Measurements from ENCODE around the gene GRIK4.

GRIK4 gene

GRCh38 chr11:120514541-120515121 lies 3.1 kb downstream of the GRIK4 start:
- Mint-ChIP-seq H3K4me3 (no peak overlapping the region), H3K9me3 (no peaks in the 10 kb centered on the region), H3K36me3 (no peaks in the 10 kb centered on the region), H3K27me3 (peaks cover 60 to 70% of the 10 kb centered on the region in 2 donors), H3K4me1 (peaks cover 5 to 9% of the 10 kb centered on the region in 2 donors), H3K27ac (no peak overlapping the region)
- no peak for DNase-seq
- ATAC-seq (replicated peaks) = no peak

- no peak overlapping the region for H3K27ac Mint-ChIP-seq
- H3K4me1 Mint-ChIP-seq = peaks cover 5 to 9% of the 10 kb centered on the region in 2 donors
- ATAC-seq (replicated peaks) (no peak), DNase-seq (no peak)
- H3K4me3 Mint-ChIP-seq = no peak overlapping the region
- no peaks in the 10 kb centered on the region for H3K9me3 Mint-ChIP-seq
- H3K27me3 Mint-ChIP-seq = peaks cover 59 to 70% of the 10 kb centered on the region in 2 donors
- no peaks in the 10 kb centered on the region for H3K36me3 Mint-ChIP-seq
These were observed 3.7 kb downstream of the GRIK4 start for GRCh38 chr11:120515186-120515723.

GRCh38 chr11:120516461-120517389 lies 5.2 kb downstream of the GRIK4 start:
- Mint-ChIP-seq H3K36me3 (no peaks in the 10 kb centered on the region), H3K4me1 (peaks cover 0 to 3% of the 10 kb centered on the region in 2 donors), H3K4me3 (no peak overlapping the region), H3K9me3 (no peaks in the 10 kb centered on the region), H3K27ac (no peak overlapping the region), H3K27me3 (peaks cover 52 to 65% of the 10 kb centered on the region in 2 donors)
- no peak for DNase-seq
- ATAC-seq (replicated peaks) = no peak

- Mint-ChIP-seq H3K27me3 (peaks cover 55 to 64% of the 10 kb centered on the region in 2 donors), H3K4me3 (no peak overlapping the region), H3K27ac (no peak overlapping the region), H3K36me3 (no peaks in the 10 kb centered on the region), H3K4me1 (peaks cover 0 to 3% of the 10 kb centered on the region in 2 donors), H3K9me3 (no peaks in the 10 kb centered on the region)
- ATAC-seq (replicated peaks) (no peak), DNase-seq (no peak)
These were observed 5.8 kb downstream of the GRIK4 start for GRCh38 chr11:120517390-120517761.

GRCh38 chr11:120517801-120518291 lies 6.3 kb downstream of the GRIK4 start:
- no peak for ATAC-seq (replicated peaks)
- no peak for DNase-seq
- Mint-ChIP-seq H3K27me3 (peaks cover 50 to 64% of the 10 kb centered on the region in 2 donors), H3K4me3 (no peak overlapping the region), H3K27ac (no peak overlapping the region), H3K9me3 (no peaks in the 10 kb centered on the region), H3K36me3 (no peaks in the 10 kb centered on the region), H3K4me1 (peaks cover 0 to 3% of the 10 kb centered on the region in 2 donors)

- peaks cover 51 to 64% of the 10 kb centered on the region in 2 donors for H3K27me3 Mint-ChIP-seq
- ATAC-seq (replicated peaks) (no peak), DNase-seq (no peak)
- H3K9me3 Mint-ChIP-seq = no peaks in the 10 kb centered on the region
- H3K27ac Mint-ChIP-seq = no peak overlapping the region
- H3K4me1 Mint-ChIP-seq = peaks cover 0 to 3% of the 10 kb centered on the region in 2 donors
- H3K36me3 Mint-ChIP-seq = no peaks in the 10 kb centered on the region
- no peak overlapping the region for H3K4me3 Mint-ChIP-seq
These were observed 6.8 kb downstream of the GRIK4 start for GRCh38 chr11:120518356-120518755.

GRCh38 chr11:120519474-120519873 lies 7.9 kb downstream of the GRIK4 start:
- H3K27ac Mint-ChIP-seq = no peak overlapping the region
- peaks cover 48 to 62% of the 10 kb centered on the region in 2 donors for H3K27me3 Mint-ChIP-seq
- H3K9me3 Mint-ChIP-seq = no peaks in the 10 kb centered on the region
- H3K36me3 Mint-ChIP-seq = no peaks in the 10 kb centered on the region
- no peak overlapping the region for H3K4me3 Mint-ChIP-seq
- no peak for DNase-seq
- no peak for ATAC-seq (replicated peaks)
- H3K4me1 Mint-ChIP-seq = peaks cover 0 to 3% of the 10 kb centered on the region in 2 donors

- no peak for DNase-seq
- H3K9me3 Mint-ChIP-seq = no peaks in the 10 kb centered on the region
- ATAC-seq (replicated peaks) = no peak
- H3K4me1 Mint-ChIP-seq = peaks cover 0 to 5% of the 10 kb centered on the region in 2 donors
- H3K4me3 Mint-ChIP-seq = no peak overlapping the region
- H3K27ac Mint-ChIP-seq = no peak overlapping the region
- peaks cover 48 to 62% of the 10 kb centered on the region in 2 donors for H3K27me3 Mint-ChIP-seq
- no peaks in the 10 kb centered on the region for H3K36me3 Mint-ChIP-seq
These were observed 8.7 kb downstream of the GRIK4 start for GRCh38 chr11:120520091-120520822.

- H3K27ac Mint-ChIP-seq = no peak overlapping the region
- H3K9me3 Mint-ChIP-seq = no peaks in the 10 kb centered on the region
- H3K36me3 Mint-ChIP-seq = no peaks in the 10 kb centered on the region
- ATAC-seq (replicated peaks) (no peak), DNase-seq (no peak)
- H3K4me3 Mint-ChIP-seq = no peak overlapping the region
- peaks cover 44 to 58% of the 10 kb centered on the region in 2 donors for H3K27me3 Mint-ChIP-seq
- peaks cover 0 to 5% of the 10 kb centered on the region in 2 donors for H3K4me1 Mint-ChIP-seq
These were observed 9.6 kb downstream of the GRIK4 start for GRCh38 chr11:120521176-120521575.

GRCh38 chr11:120522021-120522420 lies 10.5 kb downstream of the GRIK4 start:
- no peak for DNase-seq
- Mint-ChIP-seq H3K4me3 (no peak overlapping the region), H3K27me3 (peaks cover 38 to 52% of the 10 kb centered on the region in 2 donors), H3K36me3 (no peaks in the 10 kb centered on the region), H3K27ac (no peak overlapping the region), H3K4me1 (peaks cover 0 to 2% of the 10 kb centered on the region in 2 donors), H3K9me3 (no peaks in the 10 kb centered on the region)
- ATAC-seq (replicated peaks) = no peak

- H3K4me3 Mint-ChIP-seq = no peak overlapping the region
- peaks cover 32 to 46% of the 10 kb centered on the region in 2 donors for H3K27me3 Mint-ChIP-seq
- no peak for ATAC-seq (replicated peaks)
- H3K27ac Mint-ChIP-seq = no peak overlapping the region
- peaks cover 0 to 2% of the 10 kb centered on the region in 2 donors for H3K4me1 Mint-ChIP-seq
- no peaks in the 10 kb centered on the region for H3K36me3 Mint-ChIP-seq
- DNase-seq = no peak
- no peaks in the 10 kb centered on the region for H3K9me3 Mint-ChIP-seq
These were observed 11.2 kb downstream of the GRIK4 start for GRCh38 chr11:120522736-120523135.

GRCh38 chr11:120523196-120523595 lies 11.6 kb downstream of the GRIK4 start:
- H3K4me1 Mint-ChIP-seq = peaks cover 0 to 2% of the 10 kb centered on the region in 2 donors
- no peak overlapping the region for H3K4me3 Mint-ChIP-seq
- no peak for DNase-seq
- H3K9me3 Mint-ChIP-seq = no peaks in the 10 kb centered on the region
- peaks cover 30 to 44% of the 10 kb centered on the region in 2 donors for H3K27me3 Mint-ChIP-seq
- no peaks in the 10 kb centered on the region for H3K36me3 Mint-ChIP-seq
- H3K27ac Mint-ChIP-seq = no peak overlapping the region
- ATAC-seq (replicated peaks) = no peak

- ATAC-seq (replicated peaks) = no peak
- no peak for DNase-seq
- Mint-ChIP-seq H3K4me1 (peaks cover 0 to 2% of the 10 kb centered on the region in 2 donors), H3K9me3 (peaks cover 0 to 3% of the 10 kb centered on the region in 2 donors), H3K36me3 (no peaks in the 10 kb centered on the region), H3K27me3 (peaks cover 40 to 53% of the 10 kb centered on the region in 2 donors), H3K27ac (no peak overlapping the region), H3K4me3 (no peak overlapping the region)
These were observed 13.1 kb downstream of the GRIK4 start for GRCh38 chr11:120524536-120525085.
